ENCODE data around the gene CAMSAP1.

CAMSAP1 gene

GRCh38 chr9:135840107-135840506 lies 67.2 kb downstream of the CAMSAP1 start:
- TF ChIP-seq PATZ1 (CRISPR knock-in tag; IDR thresholded peaks at IDR 0.05; ENCODE audit: borderline replicate concordance) = no peak
- TF ChIP-seq TCF4 (CRISPR knock-in tag; IDR thresholded peaks at IDR 0.05; ENCODE audit: borderline replicate concordance) = no peak
- no peak for TF ChIP-seq PPARA (CRISPR knock-in tag; IDR thresholded peaks at IDR 0.05; ENCODE audit: borderline replicate concordance)
- TF ChIP-seq, protein P1, sequence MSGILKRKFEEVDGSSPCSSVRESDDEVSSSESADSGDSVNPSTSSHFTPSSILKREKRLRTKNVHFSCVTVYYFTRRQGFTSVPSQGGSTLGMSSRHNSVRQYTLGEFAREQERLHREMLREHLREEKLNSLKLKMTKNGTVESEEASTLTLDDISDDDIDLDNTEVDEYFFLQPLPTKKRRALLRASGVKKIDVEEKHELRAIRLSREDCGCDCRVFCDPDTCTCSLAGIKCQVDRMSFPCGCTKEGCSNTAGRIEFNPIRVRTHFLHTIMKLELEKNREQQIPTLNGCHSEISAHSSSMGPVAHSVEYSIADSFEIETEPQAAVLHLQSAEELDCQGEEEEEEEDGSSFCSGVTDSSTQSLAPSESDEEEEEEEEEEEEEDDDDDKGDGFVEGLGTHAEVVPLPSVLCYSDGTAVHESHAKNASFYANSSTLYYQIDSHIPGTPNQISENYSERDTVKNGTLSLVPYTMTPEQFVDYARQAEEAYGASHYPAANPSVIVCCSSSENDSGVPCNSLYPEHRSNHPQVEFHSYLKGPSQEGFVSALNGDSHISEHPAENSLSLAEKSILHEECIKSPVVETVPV (CRISPR knock-in tag; IDR thresholded peaks at IDR 0.05) = no peak
- no peak for TF ChIP-seq TOX (CRISPR knock-in tag; IDR thresholded peaks at IDR 0.05; ENCODE audit: borderline replicate concordance)
- no peak for TF ChIP-seq CREB5 (CRISPR knock-in tag; IDR thresholded peaks at IDR 0.05; ENCODE audit: low read depth)
- TF ChIP-seq RARB (CRISPR knock-in tag; IDR thresholded peaks at IDR 0.05) = no peak
- TF ChIP-seq ISL1 (CRISPR knock-in tag; IDR thresholded peaks at IDR 0.05) = no peak
- TF ChIP-seq GLIS3 (CRISPR knock-in tag; IDR thresholded peaks at IDR 0.05) = no peak
- no peak for TF ChIP-seq ZC3H10 (CRISPR knock-in tag; IDR thresholded peaks at IDR 0.05)
- TF ChIP-seq TSHZ2 (CRISPR knock-in tag; IDR thresholded peaks at IDR 0.05) = no peak
- ATAC-seq = no peak

DNA sequence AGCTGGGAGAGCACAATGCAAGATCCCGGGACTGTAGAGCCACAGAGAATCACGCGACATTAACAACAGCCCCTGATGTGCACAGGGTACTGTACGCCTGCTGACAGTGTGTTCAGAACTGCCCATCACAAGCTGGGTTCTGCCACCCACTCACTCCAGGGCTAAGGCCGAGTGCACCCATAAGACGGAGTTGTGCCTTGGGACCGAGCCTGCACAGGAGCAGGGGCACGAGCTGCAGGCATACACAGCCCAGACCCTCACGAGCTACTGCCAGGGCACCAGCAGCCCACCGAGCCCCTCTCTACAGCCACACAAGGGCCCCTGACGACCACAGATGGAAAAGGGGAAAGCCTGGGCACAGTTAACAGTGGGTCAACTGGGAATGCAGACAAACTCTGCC lies 67.8 kb downstream of the CAMSAP1 start:
- TF ChIP-seq ZNF70 (CRISPR knock-in tag; IDR thresholded peaks at IDR 0.05) (no peak), RARB (CRISPR knock-in tag; IDR thresholded peaks at IDR 0.05) (no peak), ESRRG (CRISPR knock-in tag; IDR thresholded peaks at IDR 0.05) (no peak), ARNTL (CRISPR knock-in tag; IDR thresholded peaks at IDR 0.05; ENCODE audit: borderline replicate concordance, low read depth) (no peak), POU6F1 (CRISPR knock-in tag; IDR thresholded peaks at IDR 0.05; ENCODE audit: borderline replicate concordance, low read depth) (no peak), ZFP30 (CRISPR knock-in tag; IDR thresholded peaks at IDR 0.05) (no peak)

GRCh38 chr9:135835131-135835530 lies 72.2 kb downstream of the CAMSAP1 start:
- ATAC-seq = no peak
- TF ChIP-seq OSR1 (CRISPR knock-in tag; IDR thresholded peaks at IDR 0.05) (no peak), ZNF70 (CRISPR knock-in tag; IDR thresholded peaks at IDR 0.05) (no peak), RARB (CRISPR knock-in tag; IDR thresholded peaks at IDR 0.05) (no peak), POU6F1 (CRISPR knock-in tag; IDR thresholded peaks at IDR 0.05; ENCODE audit: borderline replicate concordance, low read depth) (no peak), ZNF8 (CRISPR knock-in tag; IDR thresholded peaks at IDR 0.05) (no peak), SNAI2 (CRISPR knock-in tag; IDR thresholded peaks at IDR 0.05) (no peak), ZNF565 (CRISPR knock-in tag; conservative IDR thresholded peaks at IDR 0.05; ENCODE audit: low read depth) (no peak), CREB5 (CRISPR knock-in tag; IDR thresholded peaks at IDR 0.05; ENCODE audit: low read depth) (no peak)

More for the DNA sequence above, 67.8 kb downstream of the CAMSAP1 start:
- ATAC-seq = no peak

Measured in SK-N-SH treated with all-trans-retinoic acid at 6 μM for 48 hours (cell line).